HG02970 (cell line): ENCODE measurements around the gene TMC1.

Source experiments
- ATAC-seq: cut with Tn5 transposase; IDR thresholded peaks from one replicate; pipeline ENCODE4 v1.9.1; 2021; ENCODE audit warnings: mild to moderate bottlenecking, moderate library complexity, moderate number of reproducible peaks; ENCODE audit not compliant: unreplicated experiment, low FRiP score

Gene TMC1

DNA sequence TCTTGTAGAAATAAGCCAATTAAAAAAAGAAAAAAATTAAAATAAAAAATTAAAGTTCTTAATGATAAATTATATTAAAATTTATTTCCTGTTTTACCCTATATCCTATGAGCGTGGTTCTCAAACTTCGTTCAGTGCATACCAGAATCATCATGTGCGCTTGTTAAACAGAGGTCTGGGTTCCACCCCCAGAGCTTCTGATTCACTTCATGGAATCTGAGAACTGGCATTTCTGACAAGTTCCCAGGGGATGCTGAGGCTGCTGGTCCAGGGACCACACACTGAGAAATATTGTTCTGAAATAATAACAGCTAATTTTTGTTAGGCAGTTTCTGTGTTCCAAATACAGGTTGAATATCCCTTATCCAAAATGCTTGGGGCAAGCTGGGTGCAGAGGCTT lies 79.3 kb downstream of the TMC1 start:
- no peak for ATAC-seq

- no peak for ATAC-seq
These were observed 80.2 kb downstream of the TMC1 start for GRCh38 chr9:72601615-72602014.

DNA sequence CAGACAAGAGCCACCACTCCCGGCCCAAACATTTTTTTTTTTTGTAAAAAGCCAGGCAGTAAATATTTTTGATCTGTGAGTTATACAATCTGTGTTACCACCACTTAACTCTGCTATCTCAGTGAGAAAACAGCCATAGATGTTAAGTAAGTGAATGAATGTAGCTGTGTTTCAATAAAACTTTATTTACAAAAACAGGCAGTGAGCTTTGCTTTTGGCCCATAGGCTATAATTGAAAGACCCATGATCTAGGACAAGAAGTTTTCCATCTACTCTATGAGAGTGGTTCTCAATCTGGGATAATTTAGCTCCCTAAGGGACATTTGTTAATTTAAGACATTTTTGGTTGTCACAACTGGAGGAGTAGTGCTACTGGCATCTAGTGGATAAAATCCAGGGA lies 91.0 kb downstream of the TMC1 start:
- no peak for ATAC-seq

DNA sequence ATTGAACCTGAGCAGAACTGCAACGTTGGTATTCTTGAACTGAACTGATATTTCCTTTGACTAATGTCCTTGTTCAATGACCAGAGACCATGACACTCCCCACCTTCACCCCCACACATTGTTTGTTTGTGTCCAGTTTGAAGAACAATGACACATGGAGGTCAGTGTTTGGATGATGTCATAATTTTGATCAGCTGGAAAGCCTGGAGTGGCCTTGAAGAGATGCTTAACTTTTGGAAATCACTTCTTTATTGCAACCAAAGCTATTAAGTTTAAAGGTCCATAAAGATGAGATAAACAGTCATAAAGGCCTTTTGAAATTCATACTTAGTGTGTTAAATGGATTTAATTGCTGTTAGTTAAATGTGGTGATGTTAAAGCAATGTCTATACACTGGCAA lies 92.7 kb downstream of the TMC1 start:
- ATAC-seq = no peak

GRCh38 chr9:72615931-72616330 lies 94.5 kb downstream of the TMC1 start:
- no peak for ATAC-seq

- ATAC-seq = no peak
These were observed 97.4 kb downstream of the TMC1 start for GRCh38 chr9:72618811-72619210.

GRCh38 chr9:72622186-72622585 lies 100.8 kb downstream of the TMC1 start:
- ATAC-seq = no peak

- ATAC-seq = no peak
These were observed 101.7 kb downstream of the TMC1 start for GRCh38 chr9:72623156-72623555.

DNA sequence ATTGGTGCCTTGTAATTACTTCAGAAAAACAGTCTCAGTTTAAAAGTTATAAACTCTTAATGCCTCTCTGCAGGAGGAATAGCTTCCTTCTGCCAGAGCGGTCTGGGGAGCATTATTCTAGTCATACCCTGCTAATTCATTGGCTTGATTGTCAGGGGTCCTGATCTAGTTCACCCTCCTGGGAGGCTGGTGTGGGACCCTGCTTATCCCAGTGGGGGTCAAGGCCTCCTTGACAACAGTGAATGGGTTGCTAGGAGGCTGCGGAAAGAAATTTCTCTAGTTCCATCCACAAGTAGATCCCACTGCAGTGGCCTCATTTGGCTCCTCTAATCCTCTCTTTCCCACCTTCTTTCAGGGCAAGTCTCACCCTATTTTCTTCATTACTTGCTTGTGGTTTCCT lies 105.7 kb downstream of the TMC1 start:
- no peak for ATAC-seq

DNA sequence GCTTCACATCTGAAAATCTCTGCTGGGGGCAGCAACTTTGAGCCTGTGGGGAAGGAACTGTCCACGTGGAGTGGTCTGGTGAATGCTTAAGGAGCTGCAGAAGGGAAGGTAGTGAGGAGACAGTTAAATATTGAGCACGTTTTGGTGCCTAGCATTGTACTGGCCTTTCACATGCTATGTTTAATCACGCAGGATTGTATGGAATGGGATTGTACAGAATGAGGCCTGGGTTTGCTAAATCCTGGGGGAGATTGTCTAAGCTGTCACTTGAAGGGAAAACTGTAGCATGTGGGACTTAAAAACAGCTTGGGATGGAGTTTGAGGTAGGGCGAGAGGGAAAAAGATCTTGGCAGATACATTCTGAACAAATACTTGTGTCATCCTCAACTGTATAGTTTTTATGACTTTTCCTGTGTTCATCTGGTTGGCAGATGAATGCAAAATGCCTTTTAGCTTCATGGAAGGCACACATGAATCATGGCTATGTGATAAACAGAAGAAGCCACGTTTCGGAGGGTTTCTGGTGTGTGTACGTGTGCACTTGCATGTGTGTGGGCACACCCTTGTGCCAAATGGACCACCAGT lies 106.6 kb downstream of the TMC1 start:
- ATAC-seq = no peak

DNA sequence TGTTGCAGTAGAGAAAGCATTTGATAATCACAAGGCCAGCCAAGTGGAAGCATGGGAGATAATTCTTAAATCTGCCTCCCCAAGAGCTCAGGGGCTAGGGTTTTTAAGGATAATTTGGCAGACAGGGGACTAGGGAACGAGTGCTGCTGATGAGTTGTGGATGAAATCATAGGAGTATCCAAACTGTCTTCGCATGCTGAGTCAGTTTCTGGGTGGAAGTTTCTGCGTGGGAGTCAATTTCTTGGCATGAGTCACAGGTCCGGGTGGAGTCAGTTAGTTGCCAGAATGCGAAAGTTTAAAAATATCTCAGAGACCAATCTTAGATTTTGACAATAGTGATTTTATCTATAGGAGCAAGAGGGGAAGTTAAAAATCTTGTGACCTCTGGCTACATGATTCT lies 112.6 kb downstream of the TMC1 start:
- no peak for ATAC-seq

GRCh38 chr9:72635197-72635596 lies 113.8 kb downstream of the TMC1 start:
- ATAC-seq = peak; percentile 62

- ATAC-seq = no peak
These were observed 115.2 kb downstream of the TMC1 start for GRCh38 chr9:72636621-72637020.

DNA sequence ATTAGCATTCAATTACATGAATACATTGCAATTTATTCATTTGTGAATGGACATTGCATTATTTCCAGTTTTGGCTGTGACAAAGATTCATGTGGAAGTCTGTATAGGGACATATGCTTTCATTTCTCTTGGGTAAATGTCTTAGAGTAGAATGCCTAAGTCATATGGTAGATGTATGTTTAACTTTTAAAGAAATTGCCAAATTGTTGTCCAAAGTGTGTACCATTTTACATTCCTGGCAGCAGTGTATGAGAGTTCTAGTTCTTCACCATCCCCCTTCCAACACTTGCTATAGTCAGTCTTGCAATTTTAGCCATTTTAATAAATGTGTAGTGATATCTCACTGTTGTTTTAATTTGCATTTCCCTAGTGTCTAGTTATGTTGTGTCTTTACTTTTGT lies 122.2 kb downstream of the TMC1 start:
- no peak for ATAC-seq

DNA sequence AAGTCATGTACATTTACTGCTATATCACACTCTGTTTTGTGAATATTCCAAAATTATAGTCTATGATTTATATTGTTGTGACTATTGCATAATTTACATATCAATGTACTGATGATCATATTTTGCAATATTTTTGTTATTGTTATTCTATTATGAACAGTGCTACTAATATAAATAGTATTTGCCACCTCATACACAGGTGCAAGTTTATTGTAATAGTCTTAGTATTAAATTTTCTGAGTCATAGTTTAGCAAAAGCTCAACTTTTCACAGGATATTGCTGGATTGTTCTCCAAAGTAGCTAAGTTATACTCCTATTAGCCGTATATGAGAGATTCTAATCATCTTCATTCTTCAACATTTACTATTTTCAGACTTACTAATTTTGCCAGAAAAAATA lies 124.7 kb downstream of the TMC1 start:
- no peak for ATAC-seq

DNA sequence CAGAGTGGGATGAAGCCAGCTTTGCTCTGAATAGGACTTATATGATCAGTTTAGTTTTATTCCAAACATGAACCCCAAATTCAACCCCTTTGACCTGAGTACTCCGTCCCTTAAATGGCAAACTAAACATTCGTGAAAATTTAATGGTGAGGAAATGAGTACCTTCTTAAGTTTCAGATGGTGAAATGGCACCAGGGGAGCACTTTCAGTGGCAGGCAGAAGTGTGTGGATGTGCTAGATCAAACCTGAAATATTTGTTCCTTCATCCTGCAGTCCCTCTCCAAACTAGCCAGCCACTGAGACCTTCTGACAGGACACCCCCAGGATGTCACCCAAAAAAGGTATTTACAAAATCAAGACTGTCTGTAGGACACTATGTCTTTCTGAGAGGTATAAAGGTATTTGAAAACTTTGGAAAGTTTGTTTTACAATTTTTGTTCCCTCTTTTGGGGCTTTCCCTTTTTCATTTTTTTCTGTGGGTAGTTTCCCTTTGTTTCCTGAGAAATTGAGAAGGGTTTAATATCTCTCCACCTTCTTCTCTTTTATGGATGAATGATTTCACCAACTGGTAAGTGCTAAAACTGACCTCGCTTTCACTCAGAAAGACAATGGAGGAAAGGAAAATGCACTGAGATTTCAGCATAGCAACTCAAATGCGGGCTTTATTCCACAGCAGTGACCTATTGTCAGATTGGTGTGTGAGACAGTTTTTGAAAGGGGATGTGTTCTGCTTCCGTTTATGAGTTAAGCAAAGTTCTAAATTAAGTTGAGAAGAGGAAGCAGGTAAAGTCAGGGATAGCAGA lies 127.1 kb downstream of the TMC1 start:
- ATAC-seq = no peak

- ATAC-seq = no peak
These were observed 127.7 kb downstream of the TMC1 start for GRCh38 chr9:72649127-72649442.

DNA sequence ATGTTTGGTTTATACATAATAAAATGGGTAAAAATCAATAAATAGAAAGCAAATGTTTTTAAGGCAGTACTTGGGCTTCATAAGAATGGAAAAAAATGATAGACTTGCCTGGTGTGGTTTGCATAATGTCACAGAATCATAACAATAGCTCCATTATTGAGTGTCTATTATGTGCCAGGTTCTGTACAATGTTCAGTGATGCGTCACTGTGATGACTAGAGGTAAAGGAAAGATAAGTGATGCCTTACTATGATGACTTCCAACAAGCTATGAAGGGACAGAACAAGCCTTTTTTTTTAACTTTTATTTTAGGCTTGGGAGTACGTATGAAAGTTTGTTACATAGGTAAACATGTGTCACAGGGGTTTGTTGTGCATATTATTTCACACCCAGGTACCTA lies 128.8 kb downstream of the TMC1 start:
- ATAC-seq = no peak

DNA sequence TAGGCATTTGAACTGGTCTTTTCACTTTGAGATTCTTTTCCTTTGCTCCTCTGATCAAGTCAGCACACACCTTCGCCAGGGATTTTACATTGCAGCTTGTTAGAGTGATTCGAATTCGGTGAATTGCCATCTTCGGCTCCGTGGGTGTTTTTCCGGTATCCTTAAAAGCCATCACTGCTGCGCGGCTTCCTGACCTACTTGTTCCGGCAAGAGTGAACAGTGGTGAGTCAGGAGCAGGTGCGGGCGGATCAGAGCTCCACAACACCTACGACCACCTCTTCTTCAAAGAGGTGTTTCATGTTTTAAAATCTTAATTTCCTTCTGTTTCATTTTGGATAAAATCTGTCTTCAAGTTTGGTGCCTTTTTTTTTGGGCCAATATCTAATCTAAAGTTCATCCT lies 134.6 kb downstream of the TMC1 start:
- ATAC-seq = no peak

DNA sequence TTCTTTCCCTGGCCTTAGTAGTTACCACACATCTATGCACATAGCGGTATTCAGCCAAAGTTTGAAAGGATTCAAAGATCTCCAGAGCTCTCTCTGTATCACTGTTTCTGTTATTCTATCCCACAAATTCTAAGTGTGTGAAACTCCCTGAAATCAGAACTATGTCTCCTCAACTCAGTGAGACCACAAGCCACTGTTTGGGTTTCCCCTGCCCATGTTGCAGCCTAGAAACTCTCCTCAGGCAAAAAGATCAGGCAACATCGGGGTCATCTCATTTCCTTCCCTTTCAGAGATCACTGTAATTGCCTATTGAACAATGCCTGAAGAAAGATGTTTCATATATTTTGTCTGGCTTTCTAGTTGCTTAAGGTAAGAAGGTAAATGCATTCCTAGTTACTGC lies 135.6 kb downstream of the TMC1 start:
- no peak for ATAC-seq

DNA sequence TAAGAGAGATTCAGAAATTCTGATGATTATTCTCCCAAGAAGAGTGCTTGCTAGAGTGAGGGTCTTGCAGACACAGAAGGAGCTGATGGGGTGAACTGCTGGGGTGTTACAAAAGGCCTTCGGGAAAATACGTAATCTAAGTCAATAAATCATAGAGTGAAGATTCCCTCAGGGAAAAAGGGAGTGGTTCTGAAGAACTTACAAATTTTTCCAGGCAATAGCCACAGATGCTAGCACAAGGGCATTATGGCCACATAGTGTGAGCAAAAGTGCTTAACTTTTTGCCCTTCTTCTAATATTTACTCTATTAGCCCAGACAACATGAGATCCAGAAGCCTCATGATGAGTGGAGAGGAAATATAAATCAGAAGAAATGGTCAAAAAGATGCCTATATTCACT lies 137.3 kb downstream of the TMC1 start:
- no peak for ATAC-seq

DNA sequence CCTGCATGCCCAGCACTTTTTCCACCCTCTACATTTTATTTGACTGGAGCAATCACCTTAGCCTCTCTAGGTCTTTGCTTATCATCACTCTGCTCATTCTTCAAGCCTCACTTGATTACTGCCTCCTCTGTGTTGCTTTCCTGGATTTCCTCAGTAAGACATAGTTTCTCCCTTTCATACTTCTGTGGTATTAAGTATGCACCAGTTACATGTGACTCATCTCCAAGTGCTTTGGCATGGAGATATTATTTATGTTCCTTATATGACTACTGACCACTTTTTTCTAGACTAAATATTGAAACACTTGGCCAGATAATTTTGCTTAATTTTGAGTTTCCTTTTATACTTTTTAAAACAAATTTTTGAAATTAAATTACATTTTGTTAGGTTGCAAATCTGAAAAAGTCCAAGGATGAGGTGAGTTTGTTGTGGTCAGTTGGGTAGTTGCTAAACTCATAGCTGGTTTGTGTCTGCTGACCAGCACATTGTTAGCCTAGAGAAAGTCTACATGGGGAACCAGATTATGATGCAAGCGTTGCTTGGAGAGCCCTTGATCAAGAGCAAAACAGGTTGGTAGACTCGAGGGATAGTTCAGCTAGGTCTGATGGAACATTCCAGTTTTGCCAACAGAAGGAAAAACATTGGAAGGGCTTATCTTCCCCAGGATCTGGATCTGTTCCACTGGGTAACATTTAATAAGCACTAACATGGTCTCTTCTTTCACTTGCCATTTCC lies 140.2 kb downstream of the TMC1 start:
- no peak for ATAC-seq
